LoVo (cell line): ENCODE measurements around the gene SERPINB3.
"Not testable (repeated sequence)": the region's sequence is repeated elsewhere in the genome, so short reads cannot be mapped to it uniquely, and the experiment has no call there.

Experiments used
- DNase-seq: peaks from one replicate; pipeline ENCODE4 v3.0.0-alpha.2; 2016; ENCODE audit warnings: low spot score

Gene SERPINB3

GRCh38 chr18:63661750-63662149 is at the start of gene SERPINB3:
Gene SERPINB3 (minus strand): TSS chr18:63661893. CDS start chr18:63661216, 677 bp downstream.
- DNase-seq: not testable (repeated sequence)

GRCh38 chr18:63708650-63709049 is 47.0 kb upstream of the SERPINB3 start:
- no peak for DNase-seq

GRCh38 chr18:63707816-63708215 is 46.1 kb upstream of the SERPINB3 start:
- no peak for DNase-seq

DNA sequence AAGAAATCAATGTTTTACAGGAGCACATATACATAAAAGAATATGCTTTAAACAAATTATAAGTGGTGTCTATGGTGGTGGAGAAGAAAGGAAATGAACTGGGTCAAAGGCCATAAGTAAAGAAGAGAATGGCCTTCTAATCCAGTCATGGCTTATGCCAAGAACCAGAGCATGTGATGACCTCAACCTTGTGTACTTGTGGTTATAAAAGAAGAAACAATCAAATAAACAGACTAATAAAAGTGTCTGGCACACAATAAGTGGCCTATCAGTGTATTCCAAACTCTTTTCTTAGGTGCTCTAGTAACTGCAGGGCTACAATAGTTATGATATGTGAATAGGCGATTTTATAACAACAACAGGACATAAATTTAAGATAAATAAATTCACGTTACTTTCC is 43.7 kb upstream of the SERPINB3 start:
- DNase-seq: no peak

- DNase-seq: no peak
Observed at GRCh38 chr18:63702660-63703059, 41.0 kb upstream of the SERPINB3 start, which contains the start of gene SERPINB11. Gene SERPINB11 (plus strand): TSS chr18:63702960. CDS start chr18:63710194, 7,234 bp downstream.

GRCh38 chr18:63701952-63702351 is 40.3 kb upstream of the SERPINB3 start:
- DNase-seq: no peak

DNA sequence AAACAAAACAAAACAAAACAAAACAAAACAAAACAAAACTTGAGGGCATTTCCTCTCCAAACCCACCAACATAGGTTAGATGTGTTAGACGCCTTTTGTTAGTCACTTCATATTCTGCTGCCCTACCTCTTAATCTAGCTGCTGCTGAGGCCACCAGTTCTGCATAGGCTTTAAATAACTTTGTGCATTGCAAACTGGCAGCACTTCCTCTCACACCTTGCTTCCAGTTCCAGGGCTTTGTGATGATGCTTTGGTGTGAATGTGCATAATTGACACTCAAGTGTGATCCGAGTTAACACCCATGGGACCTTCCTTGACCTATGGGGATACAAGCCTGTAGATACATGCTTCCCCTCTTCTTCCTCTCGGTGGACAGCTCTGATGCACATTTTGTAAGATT is 38.8 kb upstream of the SERPINB3 start:
- DNase-seq: no peak

DNA sequence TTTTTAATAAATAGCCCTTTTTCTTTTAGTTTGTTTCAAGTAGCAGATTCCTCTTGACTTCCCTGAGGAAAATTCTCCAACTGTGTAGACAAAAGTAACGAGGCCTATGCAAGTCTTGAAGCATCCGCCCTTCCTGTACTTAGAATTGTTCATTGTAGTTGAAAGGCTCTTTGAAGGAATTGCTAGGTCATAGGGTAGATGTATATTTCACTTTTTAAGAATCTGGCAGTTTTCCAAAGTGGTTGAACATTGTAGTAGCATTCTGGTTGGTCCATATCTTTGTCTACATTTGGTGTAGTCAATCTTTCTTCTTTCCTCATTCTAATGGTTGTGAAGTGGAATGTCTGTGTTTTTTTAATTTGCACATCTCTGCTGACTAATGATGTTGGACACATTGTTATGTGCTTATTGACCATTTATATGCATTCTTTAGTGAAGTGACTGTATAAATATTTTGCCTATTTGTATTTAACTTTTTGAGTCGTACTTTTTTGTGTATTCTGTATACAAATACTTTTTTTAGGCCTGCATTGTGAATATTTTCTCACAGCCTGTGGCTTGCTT is 35.5 kb upstream of the SERPINB3 start:
- no peak for DNase-seq

DNA sequence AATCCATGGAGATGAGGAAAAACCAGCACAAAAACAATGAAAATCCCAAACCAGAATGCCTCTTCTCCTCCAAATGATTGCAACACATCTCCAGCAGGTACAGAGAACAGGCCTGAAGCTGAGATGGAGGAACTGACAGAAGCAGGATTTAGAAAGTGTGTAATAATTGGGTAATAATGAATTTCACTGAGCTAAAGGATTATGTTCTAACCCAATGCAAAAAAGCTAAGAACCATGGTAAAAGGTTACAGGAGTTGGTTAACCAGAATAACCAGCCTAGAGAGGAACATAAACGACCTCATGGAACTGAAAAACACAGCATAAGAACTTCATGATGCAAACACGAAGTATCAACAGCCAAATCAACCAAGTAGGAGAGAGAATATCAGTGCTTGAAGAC is 27.4 kb upstream of the SERPINB3 start:
- DNase-seq: no peak

- no peak for DNase-seq
Observed at GRCh38 chr18:63686871-63687270, 25.2 kb upstream of the SERPINB3 start.

GRCh38 chr18:63684718-63685117 is 23.0 kb upstream of the SERPINB3 start:
- no peak for DNase-seq

- DNase-seq: no peak
Observed at GRCh38 chr18:63683890-63684289, 22.2 kb upstream of the SERPINB3 start.

- DNase-seq: peak; percentile 9
Observed at GRCh38 chr18:63683152-63683551, 21.5 kb upstream of the SERPINB3 start.

DNA sequence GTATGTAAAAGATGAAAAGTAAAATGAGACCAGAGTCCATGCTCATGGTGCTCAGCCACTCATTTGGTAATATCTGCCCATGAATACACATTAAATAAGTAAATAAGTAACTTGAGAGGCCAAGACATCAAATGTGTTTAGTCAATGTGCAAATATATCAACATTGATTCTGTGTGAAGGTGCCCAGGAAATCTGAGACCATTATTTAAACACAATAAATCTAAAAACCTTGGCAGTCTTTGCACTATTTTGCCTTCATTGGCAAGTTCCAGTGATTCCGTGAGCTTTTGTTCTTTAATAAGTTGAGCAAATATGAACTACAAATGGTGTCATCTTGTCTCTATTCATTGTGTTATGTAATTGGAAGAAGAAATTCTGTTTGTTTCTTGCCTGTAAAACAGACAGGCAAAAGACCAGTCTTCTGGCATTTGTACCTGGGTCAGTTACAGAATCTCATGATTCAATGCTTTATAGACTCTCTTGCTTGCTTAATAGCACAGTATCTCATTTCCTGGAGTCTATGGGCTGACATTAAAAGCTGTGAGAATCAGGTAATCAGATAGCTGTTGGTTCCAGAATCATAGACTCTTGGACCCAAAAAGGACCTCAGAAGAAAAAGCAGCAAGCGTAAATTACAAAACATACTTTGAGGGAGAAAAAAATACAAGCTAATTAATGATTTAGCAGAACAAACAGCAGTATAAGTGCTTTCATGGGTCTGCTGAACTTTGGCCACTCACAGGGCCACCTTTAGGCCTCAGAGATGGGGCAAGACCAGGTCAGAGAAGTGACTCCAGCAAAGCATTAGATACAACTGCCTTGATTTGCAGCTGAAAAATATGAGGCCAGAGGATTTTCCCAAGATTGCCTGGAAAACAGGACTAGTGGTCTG is 20.0 kb upstream of the SERPINB3 start:
- no peak for DNase-seq

DNA sequence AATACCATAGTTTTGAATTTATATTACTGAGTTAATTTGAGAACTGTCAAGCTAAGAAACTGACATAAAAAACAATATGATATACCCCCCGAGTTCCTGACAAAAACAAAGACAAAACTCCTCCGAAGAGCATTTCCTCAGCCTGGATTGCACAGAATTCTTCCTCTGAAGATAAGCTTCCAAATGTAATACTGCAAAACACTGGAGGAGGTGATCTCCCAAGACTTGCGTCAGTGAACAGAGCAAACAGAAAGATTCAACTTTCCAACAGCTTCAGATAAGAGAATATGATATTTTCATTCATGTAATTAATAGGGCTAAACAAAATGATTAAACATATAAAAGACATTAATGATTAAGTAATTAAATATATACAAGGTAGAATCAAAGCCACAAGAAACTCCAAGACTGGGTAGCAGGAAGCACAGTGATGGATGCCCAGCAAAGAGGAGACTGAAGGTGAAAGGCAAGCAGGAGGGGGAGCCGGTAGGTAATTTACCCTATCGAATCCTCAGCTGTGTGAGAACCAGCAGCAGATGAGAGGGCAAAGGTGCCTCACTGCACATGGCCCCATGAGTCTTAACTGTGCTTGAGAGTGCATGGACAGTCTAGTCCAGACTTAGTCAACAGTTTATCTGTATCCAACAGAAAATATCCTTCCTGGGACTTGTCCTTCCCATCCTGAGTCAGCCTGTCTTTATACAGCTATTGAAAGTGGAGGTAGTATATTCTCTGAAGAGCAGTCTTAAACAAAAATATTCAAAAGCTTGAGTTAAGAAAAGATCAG is 18.3 kb upstream of the SERPINB3 start:
- DNase-seq: no peak

- DNase-seq: no peak
Observed at GRCh38 chr18:63677500-63678225, 16.0 kb upstream of the SERPINB3 start.

GRCh38 chr18:63676526-63677323 is 15.0 kb upstream of the SERPINB3 start:
- peak; percentile 7 for DNase-seq

DNA sequence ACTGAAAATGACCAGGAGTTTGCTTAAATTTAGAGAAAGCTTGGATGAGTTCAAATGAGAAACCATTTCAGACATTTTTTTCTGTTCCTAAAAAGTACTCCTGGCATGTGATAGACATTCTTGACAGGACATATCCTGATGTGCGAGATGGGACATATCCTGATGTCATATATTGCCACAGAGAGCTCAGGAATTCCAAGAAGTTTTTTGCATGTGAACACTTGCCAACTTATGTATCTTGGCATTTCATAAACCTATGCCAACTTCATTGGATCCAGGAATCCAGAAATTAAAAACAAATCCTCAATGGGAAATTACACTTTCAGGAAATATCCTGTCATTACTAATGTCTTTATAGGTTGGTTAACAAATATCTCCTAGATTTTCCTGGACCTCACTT is 2.9 kb upstream of the SERPINB3 start:
- no peak for DNase-seq

- not testable (repeated sequence) for DNase-seq
Observed at GRCh38 chr18:63658920-63659319, 2.8 kb downstream of the SERPINB3 start.

- DNase-seq: not testable (repeated sequence)
Observed at GRCh38 chr18:63650271-63650670, 11.4 kb downstream of the SERPINB3 start.

DNA sequence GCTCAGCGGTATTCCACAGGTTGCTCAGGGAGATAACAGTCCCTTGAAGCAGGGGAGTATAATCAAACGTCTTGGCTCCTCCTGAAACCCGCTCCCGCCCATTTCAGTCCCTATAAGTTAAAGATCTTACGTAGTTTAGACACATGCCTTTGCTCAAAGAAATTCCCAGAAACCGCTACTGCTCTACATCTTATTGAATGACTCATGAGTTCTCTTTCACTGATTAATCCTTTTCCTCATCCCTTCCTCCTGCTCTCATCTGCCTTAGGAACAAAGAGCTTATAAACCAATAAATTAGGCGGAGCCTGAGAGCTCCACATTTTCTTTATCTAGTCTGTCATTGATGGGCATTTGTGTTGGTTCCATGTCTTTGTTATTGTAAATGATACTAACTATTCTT is 13.5 kb downstream of the SERPINB3 start:
- no peak for DNase-seq
